Calu3 (cell line): ENCODE data around the gene ALDH7A1. TPM values are rescaled to one million over a fixed set of nuclear protein-coding genes. Genes with fewer than 3 reads are reported as not detected.

Experiments used
- BruUV-seq: library from RNA; stranded (reverse); fragments of 400-500 nt; replicated peaks from 2 replicates; lab custom pipeline; 2021; lab: Mats Ljungman, UMichigan
- CTCF ChIA-PET: fragments of 300-600 bp; sonication (Branson Sonifier 250); formaldehyde crosslinking; loops from one replicate; lab custom pipeline; 2022; ENCODE audit warnings: antibody characterized with exemption; lab: Charles Lee
- DNase-seq: peaks from one replicate; pipeline ENCODE4 v3.0.0; 2022
- H3K27ac Mint-ChIP-seq: one replicate; pipeline ENCODE4 v1.8.0; 2022; ENCODE audit warnings: mixed read lengths; ENCODE audit not compliant: unreplicated experiment
- H3K27me3 Mint-ChIP-seq: one replicate; pipeline ENCODE4 v1.8.0; 2022; ENCODE audit warnings: mixed read lengths; ENCODE audit not compliant: unreplicated experiment
- H3K36me3 Mint-ChIP-seq: one replicate; pipeline ENCODE4 v1.8.0; 2022; ENCODE audit warnings: mild to moderate bottlenecking, moderate library complexity, mixed read lengths; ENCODE audit not compliant: insufficient read depth, unreplicated experiment
- H3K4me1 Mint-ChIP-seq: one replicate; pipeline ENCODE4 v1.8.0; 2022; ENCODE audit warnings: mild to moderate bottlenecking, low read depth, mixed read lengths; ENCODE audit not compliant: unreplicated experiment
- H3K4me3 Mint-ChIP-seq: one replicate; pipeline ENCODE4 v1.8.0; 2022; ENCODE audit warnings: mild to moderate bottlenecking, low read depth, moderate library complexity, mixed read lengths; ENCODE audit not compliant: unreplicated experiment
- H3K9me3 Mint-ChIP-seq: one replicate; pipeline ENCODE4 v1.8.0; 2022; ENCODE audit warnings: low read depth, mixed read lengths; ENCODE audit not compliant: unreplicated experiment
- intact Hi-C: fragments of 100-400 bp; cut with micrococcal nuclease; formaldehyde crosslinking; loops from one replicate; pipeline ENCODE4 v1.10.0; 2022; ENCODE audit not compliant: unreplicated experiment
- total RNA-seq: library from RNA; stranded (reverse); gene quantifications from 2 replicates; pipeline ENCODE4 v1.2.3, GENCODE V29; 2022
- TF ChIP-seq, protein P1 (sequence below): fragments of 200-600 bp; IDR thresholded peaks from one replicate; pipeline ENCODE4 v1.8.0; 2022; ENCODE audit warnings: antibody characterized with exemption; ENCODE audit not compliant: unreplicated experiment

Gene ALDH7A1
- total RNA-seq, 1 experiment from 2014 or later, result 108 TPM

DNA sequence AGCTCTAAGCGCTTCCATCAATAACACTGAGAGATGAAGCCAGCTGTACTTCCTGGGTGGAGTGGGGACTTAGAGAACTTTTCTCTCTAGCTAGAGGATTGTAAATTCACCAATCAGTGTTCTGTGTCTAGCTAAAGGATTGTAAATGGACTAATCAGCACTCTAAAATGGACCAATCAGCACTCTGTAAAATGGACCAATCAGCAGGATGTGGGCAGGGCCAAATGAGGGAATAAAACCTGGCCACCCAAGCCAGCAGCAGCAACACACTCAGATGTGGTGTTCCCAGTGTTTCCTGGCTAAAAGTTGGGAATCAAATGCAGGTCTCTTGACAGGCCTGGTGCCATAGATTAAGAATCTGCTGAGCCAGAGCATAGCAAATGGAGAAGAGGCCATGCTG is 60.5 kb downstream of the ALDH7A1 start:
- Mint-ChIP-seq H3K9me3 (no peaks in the 10 kb centered on the region), H3K36me3 (no peaks in the 10 kb centered on the region), H3K4me1 (no peaks in the 10 kb centered on the region), H3K27ac (no peak overlapping the region), H3K4me3 (no peak overlapping the region), H3K27me3 (no peaks in the 10 kb centered on the region)
- DNase-seq, result no peak
- TF ChIP-seq, protein P1, sequence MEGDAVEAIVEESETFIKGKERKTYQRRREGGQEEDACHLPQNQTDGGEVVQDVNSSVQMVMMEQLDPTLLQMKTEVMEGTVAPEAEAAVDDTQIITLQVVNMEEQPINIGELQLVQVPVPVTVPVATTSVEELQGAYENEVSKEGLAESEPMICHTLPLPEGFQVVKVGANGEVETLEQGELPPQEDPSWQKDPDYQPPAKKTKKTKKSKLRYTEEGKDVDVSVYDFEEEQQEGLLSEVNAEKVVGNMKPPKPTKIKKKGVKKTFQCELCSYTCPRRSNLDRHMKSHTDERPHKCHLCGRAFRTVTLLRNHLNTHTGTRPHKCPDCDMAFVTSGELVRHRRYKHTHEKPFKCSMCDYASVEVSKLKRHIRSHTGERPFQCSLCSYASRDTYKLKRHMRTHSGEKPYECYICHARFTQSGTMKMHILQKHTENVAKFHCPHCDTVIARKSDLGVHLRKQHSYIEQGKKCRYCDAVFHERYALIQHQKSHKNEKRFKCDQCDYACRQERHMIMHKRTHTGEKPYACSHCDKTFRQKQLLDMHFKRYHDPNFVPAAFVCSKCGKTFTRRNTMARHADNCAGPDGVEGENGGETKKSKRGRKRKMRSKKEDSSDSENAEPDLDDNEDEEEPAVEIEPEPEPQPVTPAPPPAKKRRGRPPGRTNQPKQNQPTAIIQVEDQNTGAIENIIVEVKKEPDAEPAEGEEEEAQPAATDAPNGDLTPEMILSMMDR, result no peak
- intact Hi-C loops, result no loop called here
- BruUV-seq, result no TSS peak
- CTCF ChIA-PET, result interaction anchor here (1.5 kb wide), 1 partner anchor 164 kb away, joined by 5 read pairs; no protein-coding TSS in a partner anchor

DNA sequence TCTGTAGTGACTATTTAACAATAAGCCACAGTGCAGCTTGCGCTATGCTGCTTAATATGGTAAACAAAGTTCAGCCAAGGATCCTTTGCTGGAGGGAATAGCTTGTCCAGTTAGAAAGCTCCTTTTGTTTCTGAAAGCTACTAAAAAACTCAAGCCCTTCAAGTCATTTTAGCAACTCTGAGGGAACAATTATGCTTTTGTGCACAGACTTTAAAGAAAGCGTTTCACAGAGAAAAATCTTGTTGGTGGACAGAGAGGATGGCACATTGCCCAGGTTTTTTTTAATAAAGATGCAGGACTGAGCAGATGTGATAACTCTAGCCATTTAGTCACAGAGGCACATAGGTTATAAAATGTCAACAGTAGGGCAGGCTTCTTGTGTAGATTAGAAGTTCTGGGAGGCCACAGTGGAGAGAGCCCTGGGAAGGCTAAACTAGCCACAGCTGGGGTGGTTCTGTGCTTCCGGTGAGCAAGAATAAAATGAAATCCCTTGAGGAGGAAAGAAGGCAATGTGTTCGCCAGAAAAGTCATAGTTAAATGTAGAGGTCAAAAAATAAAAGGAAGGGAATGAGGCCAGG is 63.4 kb downstream of the ALDH7A1 start:
- Mint-ChIP-seq H3K27me3 (no peaks in the 10 kb centered on the region), H3K36me3 (no peaks in the 10 kb centered on the region), H3K27ac (no peak overlapping the region), H3K9me3 (no peaks in the 10 kb centered on the region), H3K4me1 (no peaks in the 10 kb centered on the region), H3K4me3 (no peak overlapping the region)
- no TSS peak for BruUV-seq
- CTCF ChIA-PET, result interaction anchor here (0.6 kb wide), 3 partner anchors 14 to 345 kb away, joined by 3 to 5 read pairs (median 4); no protein-coding TSS in a partner anchor
- intact Hi-C loops, result no loop called here
- no peak for DNase-seq
- TF ChIP-seq, protein P1, result no peak

DNA sequence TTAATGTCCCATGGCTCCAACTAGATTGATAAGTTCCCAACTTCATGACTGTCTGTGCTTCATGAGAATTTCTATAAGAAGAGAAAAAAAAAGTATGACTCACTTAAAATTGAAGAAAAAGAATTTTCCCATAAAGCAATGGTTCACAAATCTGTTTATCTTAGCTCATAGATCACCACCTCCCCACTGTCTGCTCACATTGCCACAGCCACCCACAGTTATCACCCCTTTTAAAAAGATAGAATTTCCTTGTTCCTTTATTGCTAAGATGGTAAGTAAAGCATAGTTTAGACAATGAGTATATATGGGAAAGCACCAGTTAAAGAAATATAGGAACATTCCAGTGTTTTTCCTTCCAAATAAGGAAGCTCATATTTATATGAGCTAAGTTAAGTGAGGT is 67.1 kb downstream of the ALDH7A1 start:
- Mint-ChIP-seq H3K4me1 (no peaks in the 10 kb centered on the region), H3K36me3 (no peaks in the 10 kb centered on the region), H3K4me3 (no peak overlapping the region), H3K27me3 (no peaks in the 10 kb centered on the region), H3K27ac (no peak overlapping the region), H3K9me3 (no peaks in the 10 kb centered on the region)
- BruUV-seq, result no TSS peak
- TF ChIP-seq, protein P1, result no peak
- CTCF ChIA-PET, result no interaction called here
- DNase-seq, result no peak
- intact Hi-C loops, result no loop called here

DNA sequence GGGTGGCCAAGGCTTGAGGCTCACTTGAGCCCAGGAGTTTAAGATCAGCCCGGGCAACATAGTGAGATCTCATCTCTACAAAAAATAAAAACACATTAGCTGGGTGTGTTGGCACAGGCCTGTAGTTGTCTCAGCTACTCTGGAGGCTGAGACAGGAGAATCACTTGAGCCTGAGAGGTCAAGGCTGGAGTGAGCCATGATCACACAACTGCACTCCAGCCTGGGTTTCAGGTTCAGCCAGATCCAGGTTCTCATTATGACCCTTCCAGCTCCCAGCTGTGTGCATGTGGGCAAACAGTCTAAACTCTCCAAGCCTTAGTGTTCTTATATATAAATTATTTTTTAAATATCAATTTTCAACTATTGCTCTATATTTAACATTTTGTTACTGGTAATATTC is 67.9 kb downstream of the ALDH7A1 start:
- CTCF ChIA-PET, result no interaction called here
- H3K4me1 Mint-ChIP-seq, result no peaks in the 10 kb centered on the region
- no peaks in the 10 kb centered on the region for H3K36me3 Mint-ChIP-seq
- TF ChIP-seq, protein P1, result no peak
- no peak overlapping the region for H3K27ac Mint-ChIP-seq
- no peak for DNase-seq
- BruUV-seq, result no TSS peak
- H3K27me3 Mint-ChIP-seq, result no peaks in the 10 kb centered on the region
- no peak overlapping the region for H3K4me3 Mint-ChIP-seq
- intact Hi-C loops, result no loop called here
- H3K9me3 Mint-ChIP-seq, result no peaks in the 10 kb centered on the region
